ENCODE results near the gene PPP1R3E.

DNA sequence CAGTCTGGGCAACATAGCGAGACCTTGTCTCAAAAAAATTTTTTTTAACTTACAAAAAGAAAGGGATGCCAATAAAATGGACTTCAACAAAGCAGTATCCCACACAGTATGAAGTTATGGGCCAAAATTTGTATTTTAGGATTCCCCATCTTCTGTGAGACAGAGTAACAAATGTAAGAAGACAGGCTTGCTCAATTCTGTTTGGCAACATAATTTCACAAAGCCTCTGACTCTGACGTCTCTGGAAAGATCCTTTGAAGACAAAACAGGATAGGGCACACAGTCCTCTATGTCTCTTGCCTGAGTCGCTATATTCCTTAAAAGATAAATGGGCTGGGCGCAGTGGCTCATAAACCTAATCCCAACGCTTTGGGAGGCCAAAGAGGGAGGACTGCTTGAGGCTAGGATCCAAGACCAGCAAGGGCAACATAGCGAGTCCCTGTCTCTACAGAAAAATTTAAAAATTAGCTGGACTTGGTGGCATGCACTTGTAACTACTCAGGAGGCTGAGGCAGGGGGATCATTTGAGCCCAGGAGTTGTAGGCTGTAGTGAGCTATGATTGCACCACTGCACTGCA lies 15.7 kb downstream of the PPP1R3E start:
- TF ChIP-seq POU2F2 (IDR thresholded peaks at IDR 0.05; ENCODE audit: low read depth, low read length) (no peak), POLR2A (IDR thresholded peaks at IDR 0.05; ENCODE audit: low read depth, low read length) (no peak), POLR2AphosphoS5 (IDR thresholded peaks at IDR 0.05; ENCODE audit: low read depth, low read length) (no peak), TAF1 (IDR thresholded peaks at IDR 0.05; ENCODE audit: low read depth, low read length) (no peak), SPI1 (IDR thresholded peaks at IDR 0.05; ENCODE audit: low read depth, low read length) (no peak), PAX5 (IDR thresholded peaks at IDR 0.05; ENCODE audit: insufficient read depth, low read length, severe bottlenecking) (no peak)

All from GM12891 (cell line).